ENCODE data around the gene PPM1H.

Gene PPM1H

GRCh38 chr12:62726471-62726980 is 208.4 kb downstream of the PPM1H start:
- no peak for DNase-seq

- DNase-seq, result no peak
Measured at GRCh38 chr12:62725781-62726180, 209.2 kb downstream of the PPM1H start.

GRCh38 chr12:62724947-62725451 is 210.0 kb downstream of the PPM1H start:
- no peak for DNase-seq

GRCh38 chr12:62724285-62724684 is 210.7 kb downstream of the PPM1H start:
- DNase-seq, result no peak

GRCh38 chr12:62722971-62723680 is 211.8 kb downstream of the PPM1H start:
- DNase-seq, result no peak

GRCh38 chr12:62720661-62721330 is 214.2 kb downstream of the PPM1H start:
- no peak for DNase-seq

GRCh38 chr12:62720025-62720424 is 214.9 kb downstream of the PPM1H start:
- no peak for DNase-seq

- no peak for DNase-seq
Measured at GRCh38 chr12:62718762-62719426, 216.1 kb downstream of the PPM1H start.

GRCh38 chr12:62717643-62718042 is 217.3 kb downstream of the PPM1H start:
- DNase-seq, result no peak

- no peak for DNase-seq
Measured at GRCh38 chr12:62716866-62717525, 218.0 kb downstream of the PPM1H start.

GRCh38 chr12:62716037-62716436 is 218.9 kb downstream of the PPM1H start:
- no peak for DNase-seq

- no peak for DNase-seq
Measured at GRCh38 chr12:62714774-62715721, 219.9 kb downstream of the PPM1H start.

- DNase-seq, result no peak
Measured at GRCh38 chr12:62714181-62714773, 220.7 kb downstream of the PPM1H start.

GRCh38 chr12:62713723-62714122 is 221.2 kb downstream of the PPM1H start:
- no peak for DNase-seq

- DNase-seq, result no peak
Measured at GRCh38 chr12:62712681-62713573, 222.0 kb downstream of the PPM1H start.

GRCh38 chr12:62711631-62712241 is 223.2 kb downstream of the PPM1H start:
- no peak for DNase-seq

- DNase-seq, result no peak
Measured at GRCh38 chr12:62709311-62709710, 225.6 kb downstream of the PPM1H start.

GRCh38 chr12:62707939-62708338 is 227.0 kb downstream of the PPM1H start:
- no peak for DNase-seq

- no peak for DNase-seq
Measured at GRCh38 chr12:62705846-62706245, 229.1 kb downstream of the PPM1H start.

GRCh38 chr12:62703011-62703380 is 232.0 kb downstream of the PPM1H start:
- no peak for DNase-seq

Measured in activated CD4-positive, CD25-positive, alpha-beta regulatory T cell treated with anti-CD3 and anti-CD28 coated beads, Interleukin-2, amount 50 U/mL, for 72 hours (primary cell).